Endodermal cell (in vitro differentiated cells): Measurements from ENCODE around the gene MAP2K5. TPM values are rescaled to one million over a fixed set of nuclear protein-coding genes. Genes with fewer than 3 reads are reported as not detected.
A peak's percentile ranks its signal among the peaks of the same experiment; 100 is the strongest.

Experiments used
- DNase-seq: peaks from one replicate; pipeline ENCODE4 v3.0.0-alpha.2; 2017
- H3K27ac ChIP-seq: 2 replicates; pipeline ENCODE4 v1.5.1; 2013; ENCODE audit warnings: mild to moderate bottlenecking, low read depth, low read length, moderate library complexity
- H3K27me3 ChIP-seq: 2 replicates; pipeline ENCODE4 v1.6.1; 2013; ENCODE audit warnings: mild to moderate bottlenecking, low read length, moderate library complexity; ENCODE audit not compliant: insufficient read depth, control insufficient read depth, poor library complexity, severe bottlenecking
- H3K36me3 ChIP-seq: 2 replicates; pipeline ENCODE4 v1.7.0; 2013; ENCODE audit warnings: mild to moderate bottlenecking, low read length, moderate library complexity; ENCODE audit not compliant: control insufficient read depth, insufficient read depth
- H3K4me1 ChIP-seq: one replicate; pipeline ENCODE4 v1.7.0; 2013; ENCODE audit warnings: low read length; ENCODE audit not compliant: control insufficient read depth, insufficient read depth
- H3K4me3 ChIP-seq: 2 replicates; pipeline ENCODE4 v1.5.1; 2013; ENCODE audit warnings: mild to moderate bottlenecking, low read length, moderate library complexity
- H3K9ac ChIP-seq: 2 replicates; pipeline ENCODE4 v1.6.1; 2013; ENCODE audit warnings: mild to moderate bottlenecking, low read length, moderate library complexity; ENCODE audit not compliant: poor library complexity, severe bottlenecking; ENCODE audit errors: extremely low read depth
- H3K9me3 ChIP-seq: 2 replicates; pipeline ENCODE4 v1.6.1; 2013; ENCODE audit warnings: mild to moderate bottlenecking, low read length, moderate library complexity; ENCODE audit not compliant: control insufficient read depth
- H3K27ac Mint-ChIP-seq: 2 replicates; pipeline ENCODE4 v1.8.0; 2020; ENCODE audit warnings: mixed read lengths
- H3K27me3 Mint-ChIP-seq: 2 replicates; pipeline ENCODE4 v1.8.0; 2021; ENCODE audit warnings: mild to moderate bottlenecking, mixed read lengths; ENCODE audit not compliant: insufficient read depth
- H3K36me3 Mint-ChIP-seq: 2 replicates; pipeline ENCODE4 v1.8.0; 2020; ENCODE audit warnings: low read depth, mixed read lengths
- H3K4me1 Mint-ChIP-seq: 2 replicates; pipeline ENCODE4 v1.8.0; 2020; ENCODE audit warnings: mixed read lengths
- H3K4me3 Mint-ChIP-seq: 2 replicates; pipeline ENCODE4 v1.8.0; 2020; ENCODE audit warnings: mild to moderate bottlenecking, moderate library complexity, mixed read lengths
- H3K9me3 Mint-ChIP-seq: 2 replicates; pipeline ENCODE4 v1.8.0; 2020; ENCODE audit warnings: mild to moderate bottlenecking, mixed read lengths
- WGBS, 2 experiments: methylation state at CpG; one replicate each; pipeline versions ENCODE4 v1.1.5 to v1.1.7; 2013; ENCODE audit warnings: missing lambda C conversion rate in 2 of 2, mixed read lengths in 1 of 2; ENCODE audit not compliant: insufficient coverage in 1 of 2, insufficient read length in 1 of 2; 5-methylcytosine and 5-hydroxymethylcytosine counted together
- total RNA-seq, 2 donors: library from RNA; stranded (reverse); fragmentation: NEBNext Ultra II Directional in 1 of 2; extraction: Animal tissue kit (Norgen Biotek cat#: 25700) in 1 of 2; gene quantifications; 2 replicates in 1 of 2; 3 replicates in 1 of 2; pipeline ENCODE4 v1.2.1, GENCODE V29; 2021
- TF ChIP-seq, protein P1 (sequence below): fragments of 200-600 bp; sonication (generic); conservative IDR thresholded peaks from 2 replicates; pipeline ENCODE4 v1.5.0; 2021; ENCODE audit warnings: antibody characterized with exemption, mild to moderate bottlenecking

Gene MAP2K5
- total RNA-seq, 2 donors from 2014 or later: 17.1 to 26.7 TPM

- Histone ChIP-seq H3K27ac (peak overlapping the region; percentile 61), H3K4me1 (peaks cover 8% of the 10 kb centered on the region), H3K27me3 (peaks cover 17% of the 10 kb centered on the region), H3K9ac (no peak overlapping the region), H3K9me3 (no peaks in the 10 kb centered on the region), H3K4me3 (no peak overlapping the region), H3K36me3 (no peaks in the 10 kb centered on the region)
- Mint-ChIP-seq H3K9me3 (no peaks in the 10 kb centered on the region), H3K4me3 (no peak overlapping the region), H3K27ac (peak overlapping the region; percentile 74), H3K36me3 (no peaks in the 10 kb centered on the region), H3K4me1 (peaks cover 36% of the 10 kb centered on the region), H3K27me3 (peaks cover 18% of the 10 kb centered on the region)
- TF ChIP-seq, protein P1, sequence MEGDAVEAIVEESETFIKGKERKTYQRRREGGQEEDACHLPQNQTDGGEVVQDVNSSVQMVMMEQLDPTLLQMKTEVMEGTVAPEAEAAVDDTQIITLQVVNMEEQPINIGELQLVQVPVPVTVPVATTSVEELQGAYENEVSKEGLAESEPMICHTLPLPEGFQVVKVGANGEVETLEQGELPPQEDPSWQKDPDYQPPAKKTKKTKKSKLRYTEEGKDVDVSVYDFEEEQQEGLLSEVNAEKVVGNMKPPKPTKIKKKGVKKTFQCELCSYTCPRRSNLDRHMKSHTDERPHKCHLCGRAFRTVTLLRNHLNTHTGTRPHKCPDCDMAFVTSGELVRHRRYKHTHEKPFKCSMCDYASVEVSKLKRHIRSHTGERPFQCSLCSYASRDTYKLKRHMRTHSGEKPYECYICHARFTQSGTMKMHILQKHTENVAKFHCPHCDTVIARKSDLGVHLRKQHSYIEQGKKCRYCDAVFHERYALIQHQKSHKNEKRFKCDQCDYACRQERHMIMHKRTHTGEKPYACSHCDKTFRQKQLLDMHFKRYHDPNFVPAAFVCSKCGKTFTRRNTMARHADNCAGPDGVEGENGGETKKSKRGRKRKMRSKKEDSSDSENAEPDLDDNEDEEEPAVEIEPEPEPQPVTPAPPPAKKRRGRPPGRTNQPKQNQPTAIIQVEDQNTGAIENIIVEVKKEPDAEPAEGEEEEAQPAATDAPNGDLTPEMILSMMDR: no peak
- WGBS, 2 experiments: 37 to 74% methylated on average over 3 to 7 of the region's 7 CpGs
- DNase-seq: peak; percentile 85
Observed at GRCh38 chr15:67843571-67844387, 301.3 kb downstream of the MAP2K5 start.

DNA sequence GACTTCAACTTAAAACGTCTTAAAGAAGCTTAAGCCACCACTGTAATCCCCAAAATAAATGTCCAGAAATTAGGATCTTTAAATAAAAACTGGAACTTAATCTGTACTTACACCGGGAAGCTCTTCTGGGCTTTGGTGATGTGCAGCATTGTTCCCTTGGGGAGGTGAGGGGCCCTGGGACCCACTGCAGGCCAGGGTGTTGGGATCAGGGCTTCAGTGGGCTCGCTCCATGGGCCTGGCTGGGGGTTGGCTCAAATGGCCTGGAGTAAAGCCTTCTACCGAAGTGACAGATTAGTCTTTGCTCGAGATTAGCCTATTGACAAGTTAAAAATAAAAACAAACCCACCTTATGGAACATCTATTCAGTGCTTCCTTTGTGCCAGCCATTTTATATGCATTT is 303.5 kb downstream of the MAP2K5 start:
- Mint-ChIP-seq H3K4me3 (no peak overlapping the region), H3K27me3 (peaks cover 14% of the 10 kb centered on the region), H3K36me3 (no peaks in the 10 kb centered on the region), H3K9me3 (peaks cover 3% of the 10 kb centered on the region), H3K4me1 (peaks cover 31% of the 10 kb centered on the region), H3K27ac (no peak overlapping the region)
- H3K27ac ChIP-seq: no peak overlapping the region
- TF ChIP-seq, protein P1: no peak
- H3K4me3 ChIP-seq: no peak overlapping the region
- H3K27me3 ChIP-seq: peaks cover 9% of the 10 kb centered on the region
- H3K4me1 ChIP-seq: peaks cover 8% of the 10 kb centered on the region
- H3K9me3 ChIP-seq: peaks cover 6% of the 10 kb centered on the region
- H3K9ac ChIP-seq: no peak overlapping the region
- no peaks in the 10 kb centered on the region for H3K36me3 ChIP-seq
- 90% methylated on average over 3 to 5 of the region's 5 CpGs for WGBS, 2 experiments
- peak; percentile 17 for DNase-seq

GRCh38 chr15:67849538-67849937 is 307.0 kb downstream of the MAP2K5 start:
- Mint-ChIP-seq H3K27me3 (no peaks in the 10 kb centered on the region), H3K36me3 (no peaks in the 10 kb centered on the region), H3K9me3 (peaks cover 3% of the 10 kb centered on the region), H3K4me3 (no peak overlapping the region), H3K4me1 (peaks cover 9% of the 10 kb centered on the region), H3K27ac (no peak overlapping the region)
- Histone ChIP-seq H3K27ac (no peak overlapping the region), H3K36me3 (no peaks in the 10 kb centered on the region), H3K27me3 (no peaks in the 10 kb centered on the region), H3K4me3 (no peak overlapping the region), H3K9ac (no peak overlapping the region), H3K4me1 (no peaks in the 10 kb centered on the region), H3K9me3 (peaks cover 6% of the 10 kb centered on the region)
- TF ChIP-seq, protein P1: no peak
- no peak for DNase-seq
- WGBS, 2 experiments: 100% methylated on average over 1 of the region's 1 CpG
